Osteocyte (in vitro differentiated cells): ENCODE results near the gene MUC16. TPM values are rescaled to one million over a fixed set of nuclear protein-coding genes. Genes with fewer than 3 reads are reported as not detected.
"Not testable (repeated sequence)": the region's sequence is repeated elsewhere in the genome, so short reads cannot be mapped to it uniquely, and the experiment has no call there.

Experiments
- DNase-seq: peaks from one replicate; pipeline ENCODE4 v3.0.0; 2021; ENCODE audit warnings: mixed read lengths; ENCODE audit not compliant: unreplicated experiment; ENCODE audit errors: extremely low spot score
- H3K27ac Mint-ChIP-seq: one replicate; pipeline ENCODE4 v1.8.0; 2021; ENCODE audit warnings: mild to moderate bottlenecking, mixed read lengths; ENCODE audit not compliant: unreplicated experiment
- H3K27me3 Mint-ChIP-seq: one replicate; pipeline ENCODE4 v1.8.0; 2021; ENCODE audit warnings: mixed read lengths; ENCODE audit not compliant: unreplicated experiment
- H3K36me3 Mint-ChIP-seq: one replicate; pipeline ENCODE4 v1.8.0; 2021; ENCODE audit warnings: mixed read lengths; ENCODE audit not compliant: unreplicated experiment
- H3K4me1 Mint-ChIP-seq: one replicate; pipeline ENCODE4 v1.8.0; 2021; ENCODE audit warnings: mixed read lengths; ENCODE audit not compliant: unreplicated experiment
- H3K4me3 Mint-ChIP-seq: one replicate; pipeline ENCODE4 v1.8.0; 2021; ENCODE audit warnings: mild to moderate bottlenecking, moderate library complexity, mixed read lengths; ENCODE audit not compliant: unreplicated experiment
- H3K9me3 Mint-ChIP-seq: one replicate; pipeline ENCODE4 v1.8.0; 2021; ENCODE audit warnings: mixed read lengths; ENCODE audit not compliant: unreplicated experiment
- CTCF ChIP-seq: fragments of 200-600 bp; sonication (generic); IDR thresholded peaks from 2 replicates; pipeline ENCODE4 v1.5.0; 2021; ENCODE audit warnings: antibody characterized with exemption, mild to moderate bottlenecking, moderate library complexity
- total RNA-seq: library from RNA; stranded (reverse); gene quantifications from 2 replicates; pipeline ENCODE4 v1.2.1, GENCODE V29; 2021

The MUC16 gene
- total RNA-seq, 1 donor from 2014 or later, result not detected

DNA sequence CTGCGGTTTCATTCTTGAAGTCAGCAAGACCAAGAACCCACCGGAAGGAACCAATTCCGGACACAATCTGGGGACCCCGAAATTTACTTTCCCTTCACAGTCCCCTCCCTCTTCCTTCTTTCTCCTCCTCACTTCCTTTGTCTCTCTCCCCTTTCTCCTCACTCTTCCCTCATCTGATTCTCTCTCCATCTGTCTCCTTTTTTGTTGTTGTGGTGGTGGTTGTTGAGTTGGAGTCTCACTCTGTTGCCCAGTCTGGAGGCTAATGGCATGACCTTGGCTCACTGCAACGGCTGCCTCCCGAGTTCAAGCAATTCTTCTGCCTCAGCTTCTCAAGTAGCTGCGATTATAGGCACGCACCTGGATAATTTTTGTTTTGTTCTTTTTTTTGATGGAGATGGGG is 44.0 kb upstream of the MUC16 start:
- no peak for DNase-seq
- Mint-ChIP-seq H3K27me3 (no peaks in the 10 kb centered on the region), H3K27ac (no peak overlapping the region), H3K4me1 (no peaks in the 10 kb centered on the region), H3K9me3 (peaks cover 12% of the 10 kb centered on the region), H3K4me3 (no peak overlapping the region), H3K36me3 (no peaks in the 10 kb centered on the region)
- no peak for TF ChIP-seq CTCF

DNA sequence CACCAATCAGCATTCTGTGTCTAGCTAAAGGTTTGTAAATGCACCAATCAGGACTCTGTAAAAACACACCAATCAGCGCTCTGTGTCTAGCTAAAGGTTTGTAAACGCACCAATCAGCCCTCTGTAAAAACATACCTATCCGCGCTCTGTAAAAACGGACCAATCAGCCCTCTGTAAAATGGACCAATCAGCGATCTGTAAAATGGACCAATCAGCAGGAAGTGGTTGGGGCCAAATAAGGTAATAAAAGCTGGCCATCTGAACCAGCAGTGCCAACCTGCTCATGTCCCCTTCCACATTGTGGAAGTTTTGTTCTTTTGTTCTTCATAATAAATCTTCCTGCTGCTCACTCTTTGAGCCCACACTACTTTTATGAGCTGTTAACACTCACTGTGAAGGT is 43.5 kb upstream of the MUC16 start:
- H3K4me3 Mint-ChIP-seq, H3K27me3 Mint-ChIP-seq, H3K4me1 Mint-ChIP-seq, DNase-seq, H3K27ac Mint-ChIP-seq, H3K36me3 Mint-ChIP-seq: not testable (repeated sequence)
- peaks cover 12% of the 10 kb centered on the region for H3K9me3 Mint-ChIP-seq

DNA sequence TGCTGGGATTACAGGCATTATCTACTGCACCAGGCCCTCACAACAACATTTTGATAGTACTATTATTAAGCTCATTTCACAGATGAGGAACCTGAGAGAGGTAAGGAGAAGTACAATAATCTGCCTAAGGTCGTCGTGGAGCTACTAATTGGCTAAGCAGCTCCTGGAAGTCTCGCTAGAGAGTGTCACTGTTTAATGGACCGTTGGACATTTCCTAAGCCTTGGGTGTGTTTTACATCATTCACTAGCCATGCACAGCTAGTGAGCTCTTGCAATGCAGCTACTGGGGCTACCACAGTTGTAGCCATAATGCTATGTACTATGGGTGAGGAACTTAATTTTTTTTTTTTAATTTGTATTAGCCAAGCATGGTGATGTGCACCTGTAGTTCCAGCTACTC is 42.7 kb upstream of the MUC16 start:
- Mint-ChIP-seq H3K4me1 (no peaks in the 10 kb centered on the region), H3K4me3 (no peak overlapping the region), H3K27ac (no peak overlapping the region), H3K36me3 (no peaks in the 10 kb centered on the region), H3K9me3 (peaks cover 11% of the 10 kb centered on the region), H3K27me3 (no peaks in the 10 kb centered on the region)
- no peak for DNase-seq
- TF ChIP-seq CTCF, result no peak

DNA sequence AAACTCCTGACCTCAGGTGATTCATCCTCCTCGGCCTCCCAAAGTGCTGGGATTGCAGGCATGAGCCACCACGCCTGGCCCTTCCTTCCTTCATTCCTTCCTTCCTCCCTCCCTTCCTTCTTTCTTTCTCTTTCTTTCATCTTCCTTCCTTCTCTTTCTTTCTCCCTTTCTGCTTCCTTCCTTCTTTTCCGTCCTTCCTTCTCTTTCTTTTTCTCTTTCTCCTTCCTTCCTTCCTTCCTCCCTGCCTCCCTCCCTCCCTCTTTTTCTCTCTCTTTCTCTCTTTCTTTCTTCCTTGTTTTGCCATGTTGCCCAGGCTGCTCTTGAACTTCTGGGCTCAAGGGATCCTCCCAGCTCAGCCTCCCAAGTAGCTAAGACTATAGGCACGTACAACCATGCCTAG is 36.5 kb upstream of the MUC16 start:
- TF ChIP-seq CTCF, result no peak
- H3K4me1 Mint-ChIP-seq, result no peaks in the 10 kb centered on the region
- no peak for DNase-seq
- peaks cover 20% of the 10 kb centered on the region for H3K9me3 Mint-ChIP-seq
- no peaks in the 10 kb centered on the region for H3K36me3 Mint-ChIP-seq
- H3K4me3 Mint-ChIP-seq, result no peak overlapping the region
- H3K27ac Mint-ChIP-seq, result no peak overlapping the region
- no peaks in the 10 kb centered on the region for H3K27me3 Mint-ChIP-seq

GRCh38 chr19:9044449-9044848 is 34.2 kb upstream of the MUC16 start:
- TF ChIP-seq CTCF, result no peak
- no peaks in the 10 kb centered on the region for H3K36me3 Mint-ChIP-seq
- H3K27me3 Mint-ChIP-seq, result no peaks in the 10 kb centered on the region
- H3K27ac Mint-ChIP-seq, result no peak overlapping the region
- H3K4me1 Mint-ChIP-seq, result no peaks in the 10 kb centered on the region
- no peak overlapping the region for H3K4me3 Mint-ChIP-seq
- no peak for DNase-seq
- peaks cover 15% of the 10 kb centered on the region for H3K9me3 Mint-ChIP-seq

- H3K9me3 Mint-ChIP-seq, result peaks cover 15% of the 10 kb centered on the region
- H3K4me3 Mint-ChIP-seq, result no peak overlapping the region
- no peak for TF ChIP-seq CTCF
- H3K27ac Mint-ChIP-seq, result no peak overlapping the region
- no peaks in the 10 kb centered on the region for H3K36me3 Mint-ChIP-seq
- no peak for DNase-seq
- no peaks in the 10 kb centered on the region for H3K27me3 Mint-ChIP-seq
- no peaks in the 10 kb centered on the region for H3K4me1 Mint-ChIP-seq
Observed at GRCh38 chr19:9043524-9043923, 33.3 kb upstream of the MUC16 start.
